GM12878 (cell line): ENCODE data around the gene ZNRF3. TPM values are rescaled to one million over a fixed set of nuclear protein-coding genes. Genes with fewer than 3 reads are reported as not detected.

Experiments used
- ETV6 ChIP-seq, 2 experiments: fragments of 450-650 bp in 1 of 2; IDR thresholded peaks in 1 of 2; conservative IDR thresholded peaks in 1 of 2; 2 replicates each; pipeline ENCODE4 v1.6.1; 2014; ENCODE audit warnings: antibody characterized with exemption in 1 of 2, borderline replicate concordance in 1 of 2, low read depth in 1 of 2, mild to moderate bottlenecking in 1 of 2, moderate library complexity in 1 of 2
- PAX8 ChIP-seq: fragments of 450-650 bp; IDR thresholded peaks from 2 replicates; pipeline ENCODE4 v1.6.1; 2017; ENCODE audit warnings: mild to moderate bottlenecking, moderate library complexity
- PRDM15 ChIP-seq: fragments of 450-650 bp; formaldehyde crosslinking; IDR thresholded peaks from 2 replicates; pipeline ENCODE4 v1.4.0; 2020; ENCODE audit warnings: mild to moderate bottlenecking, moderate library complexity
- RAD21 ChIP-seq: IDR thresholded peaks from 2 replicates; pipeline ENCODE4 v1.6.1; 2011; ENCODE audit warnings: mild to moderate bottlenecking, low read depth, low read length, moderate library complexity; ENCODE audit not compliant: insufficient read depth
- SMAD5 ChIP-seq: IDR thresholded peaks from 2 replicates; pipeline ENCODE4 v1.6.1; 2016; ENCODE audit warnings: antibody characterized with exemption, low read depth
- SREBF2 ChIP-seq: IDR thresholded peaks from 2 replicates; pipeline ENCODE4 v1.6.1; 2012; ENCODE audit warnings: mild to moderate bottlenecking, low read length
- STAT1 ChIP-seq: fragments of 450-650 bp; conservative IDR thresholded peaks from 2 replicates; pipeline ENCODE4 v1.6.1; 2014; ENCODE audit warnings: antibody characterized with exemption, mild to moderate bottlenecking
- USF2 ChIP-seq: IDR thresholded peaks from 2 replicates; pipeline ENCODE4 v1.6.1; 2011; ENCODE audit warnings: low read depth, low read length, improper control_type of control experiment, borderline replicate concordance
- ZNF207 ChIP-seq: fragments of 450-650 bp; IDR thresholded peaks from 2 replicates; pipeline ENCODE4 v1.6.1; 2014; ENCODE audit warnings: antibody characterized with exemption, mild to moderate bottlenecking, borderline replicate concordance
- ZNF274 ChIP-seq: IDR thresholded peaks from one replicate; pipeline ENCODE4 v1.8.0; 2011; ENCODE audit not compliant: insufficient read length, insufficient read depth
- polyA plus RNA-seq, 11 experiments: library from polyadenylated mRNA; depleted of rRNA in 4 of 11; unstranded in 6 of 11; stranded (reverse) in 5 of 11; fragments of >200 nt; fragmentation: Nextera tagmentation in 4 of 11; fragmentation: Illumina TruSeq in 1 of 11; extraction: Ambion mirVana in 4 of 11; extraction: Trizol in 1 of 11; gene quantifications; 1 replicate in 1 of 11; 2 replicates in 10 of 11; pipeline versions ENCODE4 v1.2.1 to v1.2.3, GENCODE V29; 2011 to 2016; ENCODE audit warnings: inconsistent platforms in 2 of 11, missing spikeins in 2 of 11, low read depth in 1 of 11
- total RNA-seq, 4 experiments: library from RNA; depleted of rRNA in 3 of 4; stranded (reverse); fragments of >200 nt in 3 of 4; fragmentation: Illumina TruSeq in 1 of 4; extraction: Trizol in 1 of 4; gene quantifications; 2 replicates each; pipeline versions ENCODE4 v1.2.1 to v1.2.3, GENCODE V29; 2013 to 2021

The ZNRF3 gene
- total and polyA plus RNA-seq, 10 of the 15 experiments (the other 5 are each of a cell fraction or from before 2014, with no cell fraction given), result 0.05 to 2.4 (median 0.46) TPM

DNA sequence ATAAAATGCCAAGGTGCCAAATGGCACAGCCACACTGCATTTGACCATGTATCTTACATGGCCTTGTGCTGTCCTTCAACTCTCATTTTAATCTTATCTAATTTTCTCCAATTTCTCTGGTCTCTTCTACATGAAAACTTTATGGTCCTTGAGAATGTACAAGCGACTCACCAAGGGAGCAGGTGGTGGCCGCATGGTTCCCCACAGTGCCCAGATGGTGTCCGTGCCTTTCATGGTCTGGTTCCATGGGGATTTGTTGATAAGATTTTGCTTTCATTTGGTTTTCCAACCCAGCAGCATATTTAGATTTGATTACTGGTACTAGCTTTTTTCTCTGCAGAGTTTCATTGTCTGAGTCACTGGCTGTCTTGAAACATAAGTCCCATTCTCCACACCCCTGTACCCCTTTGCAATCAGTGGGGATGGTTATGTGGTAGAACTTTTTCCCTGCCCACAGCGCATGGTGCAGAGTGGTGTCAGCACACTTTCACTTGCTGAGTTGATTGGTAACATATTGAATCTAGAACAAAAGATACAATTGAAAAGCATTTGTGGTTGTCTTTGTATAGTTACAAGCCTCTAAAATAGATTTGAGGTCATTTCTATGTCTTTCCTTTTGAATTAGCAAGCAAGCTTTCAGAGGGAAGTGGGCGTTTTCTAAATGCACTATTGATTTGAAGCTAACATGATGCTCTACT lies 24.1 kb downstream of the ZNRF3 start (continued):
- TF ChIP-seq ZNF207 (peak; percentile 57; the same call in 1 of the 2 replicates), SMAD5 (no peak), ETV6 (conservative IDR thresholded peaks at IDR 0.05 in 1 of 2, IDR thresholded peaks at IDR 0.05 in 1 of 2; ENCODE audit: borderline replicate concordance in 1 of 2, low read depth in 1 of 2) (0 out of 4 replicates have a peak, but pooled peaks of 1 of the 2 experiments have one; percentile 41), ZNF274 (no peak), USF2 (no peak), PRDM15 (CRISPR knock-in tag) (no peak), RAD21 (no peak), PAX8 (no peak), SREBF2 (no peak), STAT1 (no peak)
